Measurements from ENCODE around the gene SLC39A1.
A peak's percentile ranks its signal among the peaks of the same experiment; 100 is the strongest.
"Not testable (repeated sequence)": the region's sequence is repeated elsewhere in the genome, so short reads cannot be mapped to it uniquely, and the experiment has no call there.

The SLC39A1 gene

DNA sequence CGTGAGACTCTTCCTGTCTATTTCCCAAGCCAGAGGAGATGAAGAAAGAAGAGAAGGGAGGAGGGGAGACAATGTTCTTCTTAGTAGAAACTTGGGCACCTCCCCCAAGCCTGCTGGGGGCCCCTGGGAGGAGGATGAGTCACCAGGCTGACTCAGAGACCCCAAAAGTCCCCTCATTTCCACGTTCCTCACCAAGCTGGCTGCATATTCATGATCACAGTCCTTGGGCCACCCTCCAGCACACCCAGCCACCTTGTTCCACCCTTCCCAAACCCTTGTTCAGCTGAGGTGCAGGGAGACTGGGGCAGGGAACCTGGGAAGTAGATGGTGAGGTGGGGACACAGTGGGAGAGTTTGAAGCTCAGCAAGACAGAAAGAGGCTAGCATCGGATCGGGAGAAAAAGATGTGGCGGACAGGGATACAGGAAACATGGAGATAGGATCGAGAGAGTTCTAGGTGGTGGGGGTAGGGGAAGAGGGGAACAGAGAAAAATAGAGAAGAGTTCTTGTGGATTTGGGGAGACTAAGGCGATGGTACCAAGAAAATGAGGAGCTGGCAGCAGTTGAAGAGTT is 22.1 kb upstream of the SLC39A1 start:
- TF ChIP-seq, protein P1, sequence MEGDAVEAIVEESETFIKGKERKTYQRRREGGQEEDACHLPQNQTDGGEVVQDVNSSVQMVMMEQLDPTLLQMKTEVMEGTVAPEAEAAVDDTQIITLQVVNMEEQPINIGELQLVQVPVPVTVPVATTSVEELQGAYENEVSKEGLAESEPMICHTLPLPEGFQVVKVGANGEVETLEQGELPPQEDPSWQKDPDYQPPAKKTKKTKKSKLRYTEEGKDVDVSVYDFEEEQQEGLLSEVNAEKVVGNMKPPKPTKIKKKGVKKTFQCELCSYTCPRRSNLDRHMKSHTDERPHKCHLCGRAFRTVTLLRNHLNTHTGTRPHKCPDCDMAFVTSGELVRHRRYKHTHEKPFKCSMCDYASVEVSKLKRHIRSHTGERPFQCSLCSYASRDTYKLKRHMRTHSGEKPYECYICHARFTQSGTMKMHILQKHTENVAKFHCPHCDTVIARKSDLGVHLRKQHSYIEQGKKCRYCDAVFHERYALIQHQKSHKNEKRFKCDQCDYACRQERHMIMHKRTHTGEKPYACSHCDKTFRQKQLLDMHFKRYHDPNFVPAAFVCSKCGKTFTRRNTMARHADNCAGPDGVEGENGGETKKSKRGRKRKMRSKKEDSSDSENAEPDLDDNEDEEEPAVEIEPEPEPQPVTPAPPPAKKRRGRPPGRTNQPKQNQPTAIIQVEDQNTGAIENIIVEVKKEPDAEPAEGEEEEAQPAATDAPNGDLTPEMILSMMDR (IDR thresholded peaks at IDR 0.05; ENCODE audit: control insufficient read depth, insufficient read depth, low read depth, low read length, missing control alignments), result no peak
- peak overlapping the region; percentile 84 for H3K4me3 ChIP-seq (ENCODE audit: control insufficient read depth, low read depth, low read length)
- DNase-seq (ENCODE audit: low read depth), result no peak

DNA sequence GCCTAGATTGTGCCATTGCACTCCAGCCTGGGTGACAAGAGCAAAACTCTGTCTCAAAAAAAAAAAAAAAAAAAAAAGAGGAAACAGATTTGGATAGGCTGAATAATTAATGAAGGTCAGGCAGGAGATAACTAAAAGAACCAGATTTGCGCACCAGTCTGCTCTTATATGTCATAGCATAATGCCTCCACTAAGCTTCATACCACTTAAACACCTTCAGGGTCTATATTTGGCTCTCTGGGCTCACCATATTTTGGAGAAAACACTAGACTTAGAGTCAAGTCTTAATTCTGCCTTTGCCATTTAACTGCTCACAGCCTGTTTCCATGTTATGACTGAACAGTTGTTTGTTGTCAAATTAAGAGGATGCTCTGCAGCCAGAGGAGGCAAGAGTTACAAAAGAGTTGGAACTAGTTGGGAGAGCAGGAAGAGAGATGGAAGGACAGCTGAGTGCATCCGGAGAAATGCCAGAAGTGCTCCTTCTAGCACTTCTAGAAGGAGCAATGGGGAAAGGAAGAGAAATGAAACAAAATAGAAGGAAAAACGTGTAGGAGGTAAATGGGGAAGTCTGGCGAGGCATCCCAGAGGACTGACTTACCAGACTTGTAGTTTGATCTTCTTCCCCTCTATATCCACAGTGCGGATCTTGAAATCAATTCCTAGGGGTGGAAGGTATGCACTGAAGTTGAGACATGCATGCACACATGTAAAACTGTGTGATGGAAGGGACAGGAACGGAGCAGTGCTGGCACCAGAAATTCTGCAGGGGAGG is 21.0 kb upstream of the SLC39A1 start:
- TF ChIP-seq, protein P1 (IDR thresholded peaks at IDR 0.05; ENCODE audit: control insufficient read depth, insufficient read depth, low read depth, low read length, missing control alignments), result no peak
- DNase-seq (ENCODE audit: low read depth), result no peak
- H3K4me3 ChIP-seq (ENCODE audit: control insufficient read depth, low read depth, low read length), result peak overlapping the region; percentile 84; the same call in 1 of the 2 replicates

DNA sequence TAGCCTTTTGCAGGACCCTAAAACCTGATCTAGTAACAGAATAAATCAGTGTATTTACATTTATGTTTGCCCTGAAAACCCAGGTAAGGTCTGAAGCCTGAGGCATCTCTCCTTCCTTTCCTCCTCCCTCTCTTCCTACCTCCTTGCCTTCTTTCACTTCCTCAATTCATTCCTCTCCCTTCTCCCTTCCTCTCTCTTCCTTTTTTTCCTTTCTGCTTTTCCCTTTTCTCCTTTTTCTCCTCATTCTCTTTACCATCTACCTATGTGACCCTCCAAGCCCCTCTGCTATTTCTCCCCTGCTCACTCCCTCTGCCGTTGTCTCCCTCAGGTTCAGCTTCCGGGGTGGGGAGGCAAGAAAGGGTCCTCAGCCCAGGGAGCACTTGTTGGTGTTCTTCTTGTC is 18.4 kb upstream of the SLC39A1 start:
- not testable (repeated sequence) for DNase-seq (ENCODE audit: low read depth); H3K4me3 ChIP-seq (ENCODE audit: control insufficient read depth, low read depth, low read length)

DNA sequence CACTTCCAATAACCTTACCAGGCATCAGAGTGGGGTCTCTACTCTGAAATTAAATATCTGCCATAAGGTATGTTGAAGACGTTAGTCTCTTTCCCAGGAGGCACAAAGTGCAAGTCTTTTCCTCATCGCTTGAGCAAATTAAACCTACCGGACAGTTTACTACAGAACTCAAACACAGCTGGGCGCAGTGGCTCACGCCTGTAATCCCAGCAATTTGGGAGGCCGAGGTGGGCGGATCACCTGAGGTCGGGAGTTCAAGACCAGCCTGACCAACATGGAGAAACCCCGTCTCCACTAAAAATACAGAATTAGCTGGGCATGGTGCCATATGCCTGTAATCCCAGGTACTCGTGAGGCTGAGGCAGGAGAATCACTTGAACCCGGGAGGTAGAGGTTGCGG is 15.8 kb upstream of the SLC39A1 start:
- not testable (repeated sequence) for DNase-seq (ENCODE audit: low read depth)

DNA sequence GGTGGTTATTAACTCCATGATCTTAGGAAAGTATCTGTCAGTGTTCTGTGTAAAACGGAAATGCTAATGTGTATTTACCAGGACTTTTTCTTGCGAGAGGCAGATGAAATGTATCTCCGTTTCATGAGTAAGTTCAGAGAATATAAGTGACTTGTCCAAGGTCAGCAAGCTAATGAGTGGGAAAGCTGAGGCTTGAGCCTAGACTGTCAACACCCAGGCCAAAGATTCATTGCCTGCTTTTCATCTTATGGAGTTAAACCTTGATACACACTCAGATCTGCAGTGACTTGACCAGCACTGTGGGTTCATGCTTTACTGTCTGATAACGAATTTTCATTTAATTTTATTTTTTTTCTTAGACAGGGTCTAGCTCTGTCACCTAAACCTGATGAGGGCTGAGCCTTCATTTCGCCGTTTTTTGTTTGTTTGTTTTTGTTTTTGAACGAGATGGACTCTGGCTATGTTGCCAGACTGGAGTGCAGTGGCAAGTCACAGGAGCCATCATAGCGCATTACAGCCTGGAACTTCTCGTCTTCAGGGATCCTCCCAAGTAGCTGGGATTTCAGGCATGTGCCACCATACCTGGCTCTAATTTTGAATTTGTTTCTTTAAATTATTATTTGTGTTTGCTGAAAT is 15.1 kb upstream of the SLC39A1 start:
- TF ChIP-seq, protein P1 (IDR thresholded peaks at IDR 0.05; ENCODE audit: control insufficient read depth, insufficient read depth, low read depth, low read length, missing control alignments), result no peak
- no peak for DNase-seq (ENCODE audit: low read depth)
- H3K4me3 ChIP-seq (ENCODE audit: control insufficient read depth, low read depth, low read length), result peak overlapping the region; percentile 89; the same call in 1 of the 2 replicates

More for the DNA sequence above, 15.8 kb upstream of the SLC39A1 start:
- H3K4me3 ChIP-seq (ENCODE audit: control insufficient read depth, low read depth, low read length), result not testable (repeated sequence)

DNA sequence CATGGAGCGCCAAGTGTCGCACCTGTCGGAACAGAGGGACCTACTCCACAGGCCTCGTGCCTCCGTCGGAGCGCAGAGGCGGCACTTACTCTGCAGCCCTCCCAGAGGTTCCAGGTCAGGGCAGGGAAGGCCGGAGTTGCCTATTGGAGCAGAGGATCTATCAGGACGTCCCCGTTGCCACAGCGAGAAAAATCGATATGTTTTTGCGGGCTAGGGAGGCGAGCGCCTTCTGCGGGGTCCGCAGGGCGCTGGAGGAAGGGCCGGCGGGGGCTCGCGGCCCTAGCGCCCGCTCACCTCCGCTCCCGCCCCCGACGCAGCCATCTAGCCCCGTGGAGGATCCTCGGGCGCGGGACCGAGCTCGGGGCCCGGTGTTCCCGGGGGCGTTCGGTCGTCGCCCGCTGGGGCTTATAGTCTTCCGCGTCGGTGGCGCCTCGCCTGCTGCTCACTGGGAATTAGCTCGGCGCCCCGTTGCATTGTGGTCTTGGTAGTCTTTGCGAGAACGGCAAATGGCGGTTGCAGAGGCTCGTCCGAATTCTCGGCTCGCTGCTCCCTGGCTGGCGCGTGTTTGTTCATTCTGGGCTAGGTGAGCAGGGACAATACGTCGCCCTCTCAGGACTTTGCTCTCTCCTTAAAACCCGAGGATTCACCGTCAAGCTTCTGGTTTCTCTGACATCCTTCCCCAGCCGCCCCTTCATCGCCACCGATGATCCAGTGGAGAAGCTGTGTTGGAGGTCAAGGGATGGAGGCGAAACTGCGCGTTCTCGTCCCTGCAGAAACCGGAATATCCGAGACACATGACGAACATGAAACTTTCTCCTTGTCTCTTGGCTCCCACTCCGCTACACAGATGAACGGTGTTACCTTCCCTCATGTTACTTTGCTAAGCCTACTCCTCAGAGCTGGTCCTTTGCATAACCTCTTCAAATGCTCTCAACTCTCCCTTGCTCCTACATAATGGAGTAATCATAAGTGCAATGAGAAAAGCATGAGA is 14.2 kb upstream of the SLC39A1 start, which contains the start of gene JTB:
Gene JTB (minus strand): TSS at position 425 of the 991 bp plus-strand sequence. CDS start 422 bp downstream, at position 3.
- peak within 1 kb of the TSS; percentile 89 for H3K4me3 ChIP-seq (ENCODE audit: control insufficient read depth, low read depth, low read length)
- DNase-seq (ENCODE audit: low read depth), result no peak
- TF ChIP-seq, protein P1 (IDR thresholded peaks at IDR 0.05; ENCODE audit: control insufficient read depth, insufficient read depth, low read depth, low read length, missing control alignments), result no peak

DNA sequence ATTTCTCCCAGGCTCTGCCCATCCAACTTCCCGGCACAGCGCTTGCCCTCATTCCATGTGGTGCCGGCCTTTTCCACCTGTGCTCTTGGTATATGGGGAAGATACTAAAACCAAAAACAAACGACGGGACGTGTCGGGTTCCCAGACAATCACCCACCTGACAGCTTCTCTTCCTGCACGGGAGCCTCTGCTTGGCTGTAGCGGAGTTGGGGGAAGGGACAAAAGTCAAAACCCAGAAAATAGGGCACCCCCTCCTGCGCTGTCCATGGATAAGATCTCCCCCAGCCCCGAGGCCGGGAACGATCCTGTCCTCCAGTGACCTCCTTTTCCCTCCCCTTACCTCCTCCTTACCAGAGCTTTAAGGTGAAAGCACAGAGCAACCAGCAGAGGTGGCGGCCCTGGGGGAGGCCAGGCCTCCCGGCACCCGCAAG is 13.5 kb upstream of the SLC39A1 start:
- no peak for DNase-seq (ENCODE audit: low read depth)

More for the DNA sequence above, 13.5 kb upstream of the SLC39A1 start:
- TF ChIP-seq, protein P1 (IDR thresholded peaks at IDR 0.05; ENCODE audit: control insufficient read depth, insufficient read depth, low read depth, low read length, missing control alignments), result no peak
- peak overlapping the region; percentile 89 for H3K4me3 ChIP-seq (ENCODE audit: control insufficient read depth, low read depth, low read length)

All from AG09309 (cell line).